Astrocyte (in vitro differentiated cells and primary cell): ENCODE data around the gene CFAP99.

Experiments
- CTCF ChIP-seq: IDR thresholded peaks from 2 replicates; pipeline ENCODE4 v1.5.1; 2011; ENCODE audit warnings: low read depth, mild to moderate bottlenecking, inconsistent platforms, low read length, moderate library complexity; ENCODE audit not compliant: insufficient read depth
- EZH2 ChIP-seq: IDR thresholded peaks from 2 replicates; pipeline ENCODE4 v1.6.1; 2012; ENCODE audit warnings: mild to moderate bottlenecking, low read length, inconsistent platforms; ENCODE audit not compliant: insufficient read depth

GRCh38 chr4:2409381-2409783 lies 9.4 kb upstream of the CFAP99 start:
- TF ChIP-seq CTCF: no peak
- TF ChIP-seq EZH2: no peak
